OCI-LY7 (cell line): ENCODE data around the gene M1AP. TPM values are rescaled to one million over a fixed set of nuclear protein-coding genes. Genes with fewer than 3 reads are reported as not detected.
A peak's percentile ranks its signal among the peaks of the same experiment; 100 is the strongest.

Experiments used
- BruUV-seq: library from RNA; stranded (reverse); fragments of 400-500 nt; replicated peaks from 2 replicates; lab custom pipeline; 2021; lab: Mats Ljungman, UMichigan
- CTCF ChIA-PET: fragments of 300-600 bp; sonication (Branson Sonifier 250); formaldehyde crosslinking; loops from one replicate; lab custom pipeline; 2022; ENCODE audit warnings: antibody characterized with exemption; ENCODE audit not compliant: unreplicated experiment; lab: Charles Lee
- POLR2A ChIA-PET: fragments of 300-600 bp; sonication (Branson Sonifier 250); formaldehyde crosslinking; loops from one replicate; lab custom pipeline; 2022; ENCODE audit warnings: antibody characterized with exemption; lab: Charles Lee
- DNase-seq: peaks from one replicate; pipeline ENCODE4 v3.0.0-alpha.2; 2015; ENCODE audit warnings: low spot score
- H2AFZ ChIP-seq: fragments of 200-600 bp; sonication (generic), shearing (Covaris generic); 2 replicates; pipeline ENCODE4 v1.6.1; 2014; ENCODE audit warnings: mild to moderate bottlenecking, antibody characterized with exemption, low read length, moderate library complexity
- H3K27ac ChIP-seq: fragments of 200-600 bp; sonication (generic); 2 replicates; pipeline ENCODE4 v1.5.1; 2014; ENCODE audit warnings: mixed run types, low read depth, mild to moderate bottlenecking, moderate library complexity, low read length, inconsistent platforms; ENCODE audit not compliant: poor library complexity, severe bottlenecking
- H3K36me3 ChIP-seq: fragments of 200-600 bp; sonication (generic); 2 replicates; pipeline ENCODE4 v1.6.1; 2014; ENCODE audit warnings: mild to moderate bottlenecking, antibody characterized with exemption, low read length, moderate library complexity, mixed read lengths; ENCODE audit not compliant: insufficient read depth
- H3K4me1 ChIP-seq: fragments of 200-600 bp; sonication (generic); 2 replicates; pipeline ENCODE4 v1.5.1; 2014; ENCODE audit warnings: mild to moderate bottlenecking, low read length; ENCODE audit not compliant: insufficient read depth, poor library complexity, severe bottlenecking
- H3K4me2 ChIP-seq: fragments of 200-600 bp; sonication (generic); 2 replicates; pipeline ENCODE4 v1.6.1; 2014; ENCODE audit warnings: mild to moderate bottlenecking, low read length
- H3K4me3 ChIP-seq: fragments of 200-600 bp; sonication (generic); 2 replicates; pipeline ENCODE4 v1.5.1; 2014; ENCODE audit warnings: mild to moderate bottlenecking, low read depth, low read length; ENCODE audit not compliant: poor library complexity, severe bottlenecking
- H3K79me2 ChIP-seq: fragments of 200-600 bp; sonication (generic); 2 replicates; pipeline ENCODE4 v1.6.1; 2016; ENCODE audit warnings: low read depth, mild to moderate bottlenecking, low read length, moderate library complexity, mixed read lengths; ENCODE audit not compliant: insufficient read depth
- H3K9me2 ChIP-seq: fragments of 200-600 bp; sonication (generic); 2 replicates; pipeline ENCODE4 v1.6.1; 2016; ENCODE audit warnings: mild to moderate bottlenecking, low read length, mixed read lengths; ENCODE audit not compliant: insufficient read depth
- H3K9me3 ChIP-seq: fragments of 200-600 bp; sonication (generic); 2 replicates; pipeline ENCODE4 v1.6.1; 2014; ENCODE audit warnings: mild to moderate bottlenecking, mixed run types, low read length, mixed read lengths
- H4K20me1 ChIP-seq: fragments of 200-600 bp; sonication (generic); 2 replicates; pipeline ENCODE4 v1.6.1; 2014; ENCODE audit warnings: mild to moderate bottlenecking, antibody characterized with exemption, low read length, moderate library complexity, mixed read lengths; ENCODE audit not compliant: insufficient read depth
- CTCF ChIP-seq: fragments of 200-600 bp; sonication (generic); conservative IDR thresholded peaks from 2 replicates; pipeline ENCODE4 v1.5.1; 2014; ENCODE audit warnings: mild to moderate bottlenecking, antibody characterized with exemption, low read length, moderate library complexity, mixed read lengths
- EZH2phosphoT487 ChIP-seq: fragments of 200-600 bp; sonication (generic); IDR thresholded peaks from 2 replicates; pipeline ENCODE4 v1.6.1; 2018; ENCODE audit warnings: low read depth, borderline replicate concordance, mild to moderate bottlenecking, mixed run types, antibody characterized with exemption, low read length, moderate library complexity, mixed read lengths
- intact Hi-C: fragments of 100-400 bp; cut with micrococcal nuclease; formaldehyde crosslinking; loops from one replicate; pipeline ENCODE4 v1.10.0; 2022; ENCODE audit not compliant: unreplicated experiment
- total RNA-seq, 2 experiments: library from RNA; depleted of rRNA in 1 of 2; stranded (reverse); fragments of >200 nt in 1 of 2; shearing (Covaris generic) in 1 of 2; gene quantifications; 2 replicates each; pipeline ENCODE4 v1.2.3, GENCODE V29; 2014 to 2022

The M1AP gene
- total RNA-seq, 2 experiments from 2014 or later = not detected

GRCh38 chr2:74552914-74553811 lies 95.0 kb downstream of the M1AP start:
- no peaks in the 10 kb centered on the region for H3K36me3 ChIP-seq
- H3K9me2 ChIP-seq = no peaks in the 10 kb centered on the region
- peak overlapping the region; percentile 94 for H3K4me3 ChIP-seq
- no peaks in the 10 kb centered on the region for H3K9me3 ChIP-seq
- H3K4me2 ChIP-seq = peak overlapping the region; percentile 80
- H2AFZ ChIP-seq = peak overlapping the region; percentile 95
- H3K4me1 ChIP-seq = peaks cover 13% of the 10 kb centered on the region
- no peak overlapping the region for H3K27ac ChIP-seq
- no peak for TF ChIP-seq CTCF
- no peak for TF ChIP-seq EZH2phosphoT487
- BruUV-seq = no TSS peak
- no peaks in the 10 kb centered on the region for H3K79me2 ChIP-seq
- no peak for DNase-seq
- ChIA-PET POLR2A (no interaction called here), CTCF (no interaction called here)
- no peaks in the 10 kb centered on the region for H4K20me1 ChIP-seq
- intact Hi-C loops = no loop called here

- Histone ChIP-seq H3K4me3 (no peak overlapping the region), H3K9me2 (no peaks in the 10 kb centered on the region), H3K27ac (no peak overlapping the region), H3K79me2 (no peaks in the 10 kb centered on the region), H3K9me3 (no peaks in the 10 kb centered on the region), H3K4me2 (no peak overlapping the region), H3K4me1 (peaks cover 13% of the 10 kb centered on the region), H3K36me3 (no peaks in the 10 kb centered on the region), H4K20me1 (no peaks in the 10 kb centered on the region), H2AFZ (no peak overlapping the region)
- POLR2A ChIA-PET = interaction anchor here (0.6 kb wide), 1 partner anchor 10 kb away, joined by 3 read pairs; no protein-coding TSS in a partner anchor
- BruUV-seq = no TSS peak
- CTCF ChIA-PET = interaction anchor here (0.5 kb wide), 1 partner anchor 78 kb away, joined by 5 read pairs; no protein-coding TSS in a partner anchor
- no peak for DNase-seq
- intact Hi-C loops = no loop called here
- TF ChIP-seq CTCF (no peak), EZH2phosphoT487 (no peak)
Measured at GRCh38 chr2:74551942-74552913, 95.9 kb downstream of the M1AP start.
